ENCODE measurements around the gene NOVA2.

NOVA2 gene

GRCh38 chr19:45996933-45997332, 23.3 kb upstream of the NOVA2 start:
- H3K27me3 ChIP-seq (ENCODE audit: control insufficient read depth, insufficient read depth, low read length): no peaks in the 10 kb centered on the region
- no peak overlapping the region for H3K9ac ChIP-seq (ENCODE audit: low read depth, low read length)

GRCh38 chr19:45995715-45996385, 22.2 kb upstream of the NOVA2 start:
- peaks cover 5% of the 10 kb centered on the region for H3K27me3 ChIP-seq (ENCODE audit: control insufficient read depth, insufficient read depth, low read length)
- H3K36me3 ChIP-seq (ENCODE audit: insufficient read depth, low read length): no peaks in the 10 kb centered on the region
- peak overlapping the region; percentile 95 for H3K4me2 ChIP-seq (ENCODE audit: low read length)
- H3K9me3 ChIP-seq (replicated peaks; ENCODE audit: low read length): no peaks in the 10 kb centered on the region
- peak overlapping the region; percentile 85 for H3K4me3 ChIP-seq (ENCODE audit: low read length)
- H3K4me1 ChIP-seq (ENCODE audit: control insufficient read depth, insufficient read depth, low read length): peaks cover 5% of the 10 kb centered on the region
- peak overlapping the region; percentile 86 for H3K9ac ChIP-seq (ENCODE audit: low read depth, low read length)

More at GRCh38 chr19:45996933-45997332, 23.3 kb upstream of the NOVA2 start:
- no peak overlapping the region for H3K4me2 ChIP-seq (ENCODE audit: low read length)
- H3K9me3 ChIP-seq (replicated peaks; ENCODE audit: low read length): no peaks in the 10 kb centered on the region
- H3K4me1 ChIP-seq (ENCODE audit: control insufficient read depth, insufficient read depth, low read length): peaks cover 5% of the 10 kb centered on the region
- no peak overlapping the region for H3K4me3 ChIP-seq (ENCODE audit: low read length)
- peaks cover 4% of the 10 kb centered on the region for H3K36me3 ChIP-seq (ENCODE audit: insufficient read depth, low read length)

- Histone ChIP-seq H3K4me2 (ENCODE audit: low read length) (peak within 1 kb of the TSS; percentile 95), H3K9me3 (replicated peaks; ENCODE audit: low read length) (no peaks in the 10 kb centered on the region), H3K4me1 (ENCODE audit: control insufficient read depth, insufficient read depth, low read length) (peaks cover 5% of the 10 kb centered on the region), H3K36me3 (ENCODE audit: insufficient read depth, low read length) (no peaks in the 10 kb centered on the region), H3K27me3 (ENCODE audit: control insufficient read depth, insufficient read depth, low read length) (peaks cover 12% of the 10 kb centered on the region), H3K4me3 (ENCODE audit: low read length) (peak within 1 kb of the TSS; percentile 85), H3K9ac (ENCODE audit: low read depth, low read length) (peak within 1 kb of the TSS; percentile 86)
Measured at GRCh38 chr19:45994998-45995714, 21.5 kb upstream of the NOVA2 start, which contains the start of gene CCDC61. Gene CCDC61 (plus strand): TSS chr19:45995467. CDS start chr19:46003019, 7,552 bp downstream.

GRCh38 chr19:45994456-45994997, 20.9 kb upstream of the NOVA2 start:
- peak overlapping the region; percentile 55 for H3K9ac ChIP-seq (ENCODE audit: low read depth, low read length)
- H3K36me3 ChIP-seq (ENCODE audit: insufficient read depth, low read length): no peaks in the 10 kb centered on the region
- no peaks in the 10 kb centered on the region for H3K9me3 ChIP-seq (replicated peaks; ENCODE audit: low read length)
- H3K27me3 ChIP-seq (ENCODE audit: control insufficient read depth, insufficient read depth, low read length): peaks cover 16% of the 10 kb centered on the region
- peak overlapping the region; percentile 87 for H3K4me2 ChIP-seq (ENCODE audit: low read length)
- H3K4me1 ChIP-seq (ENCODE audit: control insufficient read depth, insufficient read depth, low read length): peaks cover 5% of the 10 kb centered on the region
- H3K4me3 ChIP-seq (ENCODE audit: low read length): peak overlapping the region; percentile 74

- Histone ChIP-seq H3K9me3 (replicated peaks; ENCODE audit: low read length) (no peaks in the 10 kb centered on the region), H3K4me1 (ENCODE audit: control insufficient read depth, insufficient read depth, low read length) (no peaks in the 10 kb centered on the region), H3K9ac (ENCODE audit: low read depth, low read length) (no peak overlapping the region), H3K4me2 (ENCODE audit: low read length) (no peak overlapping the region), H3K36me3 (ENCODE audit: insufficient read depth, low read length) (no peaks in the 10 kb centered on the region), H3K27me3 (ENCODE audit: control insufficient read depth, insufficient read depth, low read length) (peaks cover 26% of the 10 kb centered on the region), H3K4me3 (ENCODE audit: low read length) (no peak overlapping the region)
Measured at GRCh38 chr19:45990113-45990728, 16.6 kb upstream of the NOVA2 start.

DNA sequence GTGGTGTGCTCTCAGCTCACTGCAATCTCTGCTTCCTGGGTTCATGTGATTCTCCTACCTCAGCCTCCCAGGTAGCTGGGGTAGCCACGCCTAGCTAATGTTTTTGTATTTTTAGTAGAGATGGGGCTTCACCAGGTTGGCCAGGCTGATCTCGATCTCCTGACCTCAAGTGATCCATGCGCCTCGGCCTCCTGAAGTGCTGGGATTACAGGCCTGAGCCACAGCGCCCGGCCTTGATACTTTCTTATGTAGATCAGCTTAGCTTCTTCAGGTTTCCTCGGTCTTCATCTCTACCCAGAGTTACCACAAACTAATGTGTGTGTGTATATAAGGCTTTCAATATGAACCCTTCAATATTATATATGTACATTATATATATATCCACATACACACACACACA, 11.7 kb upstream of the NOVA2 start:
- H3K9ac ChIP-seq (ENCODE audit: low read depth, low read length): no peak overlapping the region
- no peaks in the 10 kb centered on the region for H3K9me3 ChIP-seq (replicated peaks; ENCODE audit: low read length)
- H3K36me3 ChIP-seq (ENCODE audit: insufficient read depth, low read length): no peaks in the 10 kb centered on the region
- H3K4me2 ChIP-seq (ENCODE audit: low read length): no peak overlapping the region
- H3K4me1 ChIP-seq (ENCODE audit: control insufficient read depth, insufficient read depth, low read length): no peaks in the 10 kb centered on the region
- H3K27me3 ChIP-seq (ENCODE audit: control insufficient read depth, insufficient read depth, low read length): peaks cover 35% of the 10 kb centered on the region
- H3K4me3 ChIP-seq (ENCODE audit: low read length): no peak overlapping the region

- Histone ChIP-seq H3K9me3 (replicated peaks; ENCODE audit: low read length) (no peaks in the 10 kb centered on the region), H3K4me2 (ENCODE audit: low read length) (no peak overlapping the region), H3K4me3 (ENCODE audit: low read length) (no peak overlapping the region), H3K27me3 (ENCODE audit: control insufficient read depth, insufficient read depth, low read length) (peaks cover 42% of the 10 kb centered on the region), H3K4me1 (ENCODE audit: control insufficient read depth, insufficient read depth, low read length) (no peaks in the 10 kb centered on the region), H3K36me3 (ENCODE audit: insufficient read depth, low read length) (no peaks in the 10 kb centered on the region), H3K9ac (ENCODE audit: low read depth, low read length) (no peak overlapping the region)
Measured at GRCh38 chr19:45981350-45981749, 7.7 kb upstream of the NOVA2 start.

- H3K9me3 ChIP-seq (replicated peaks; ENCODE audit: low read length): no peaks in the 10 kb centered on the region
- peaks cover 57% of the 10 kb centered on the region for H3K27me3 ChIP-seq (ENCODE audit: control insufficient read depth, insufficient read depth, low read length)
- H3K9ac ChIP-seq (ENCODE audit: low read depth, low read length): no peak overlapping the region
- H3K4me1 ChIP-seq (ENCODE audit: control insufficient read depth, insufficient read depth, low read length): no peaks in the 10 kb centered on the region
- H3K36me3 ChIP-seq (ENCODE audit: insufficient read depth, low read length): no peaks in the 10 kb centered on the region
- no peak overlapping the region for H3K4me3 ChIP-seq (ENCODE audit: low read length)
- no peak overlapping the region for H3K4me2 ChIP-seq (ENCODE audit: low read length)
Measured at GRCh38 chr19:45978156-45978555, 4.5 kb upstream of the NOVA2 start.

GRCh38 chr19:45976178-45976577, 2.5 kb upstream of the NOVA2 start:
- H3K27me3 ChIP-seq (ENCODE audit: control insufficient read depth, insufficient read depth, low read length): peaks cover 68% of the 10 kb centered on the region

DNA sequence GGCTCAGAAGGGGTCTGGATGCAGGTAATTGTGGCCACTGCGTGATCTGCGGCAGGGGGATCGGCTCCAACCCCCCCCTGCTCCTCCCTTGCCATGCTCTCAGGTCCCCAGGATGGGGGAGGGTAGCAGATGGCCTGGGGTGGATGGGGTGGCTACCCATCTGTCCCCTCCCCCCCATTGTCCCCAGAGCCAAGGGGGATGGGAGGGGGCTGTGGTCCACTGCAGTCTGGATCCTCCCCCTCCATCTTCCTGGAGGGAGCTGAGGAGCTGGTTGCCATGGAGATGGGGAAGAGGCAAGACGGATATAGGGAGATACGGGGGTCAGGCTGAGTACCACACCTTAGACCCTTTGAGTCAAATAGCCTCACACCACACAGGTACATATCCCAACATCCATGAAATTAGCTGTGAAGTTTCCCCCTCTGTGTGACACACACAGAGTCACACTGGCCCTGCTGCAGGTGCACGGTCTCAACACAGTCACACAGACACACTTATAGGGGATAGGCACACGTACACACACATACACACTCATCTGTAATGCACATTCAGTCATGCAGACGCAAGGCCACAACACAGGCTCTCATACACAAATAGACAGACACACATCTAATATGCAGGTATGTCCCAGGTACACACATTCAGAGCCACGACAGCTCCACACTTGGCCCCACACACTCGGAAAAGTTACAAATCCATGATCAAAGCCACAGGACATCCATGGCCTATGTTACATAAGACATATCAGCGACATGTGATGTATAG, 1.8 kb upstream of the NOVA2 start:
- Histone ChIP-seq H3K27me3 (ENCODE audit: control insufficient read depth, insufficient read depth, low read length) (peaks cover 71% of the 10 kb centered on the region), H3K9me3 (replicated peaks; ENCODE audit: low read length) (no peaks in the 10 kb centered on the region), H3K4me2 (ENCODE audit: low read length) (no peak overlapping the region), H3K36me3 (ENCODE audit: insufficient read depth, low read length) (no peaks in the 10 kb centered on the region), H3K4me1 (ENCODE audit: control insufficient read depth, insufficient read depth, low read length) (no peaks in the 10 kb centered on the region), H3K9ac (ENCODE audit: low read depth, low read length) (no peak overlapping the region), H3K4me3 (ENCODE audit: low read length) (no peak overlapping the region)

More at GRCh38 chr19:45976178-45976577, 2.5 kb upstream of the NOVA2 start:
- Histone ChIP-seq H3K9me3 (replicated peaks; ENCODE audit: low read length) (no peaks in the 10 kb centered on the region), H3K4me1 (ENCODE audit: control insufficient read depth, insufficient read depth, low read length) (no peaks in the 10 kb centered on the region), H3K9ac (ENCODE audit: low read depth, low read length) (no peak overlapping the region), H3K4me2 (ENCODE audit: low read length) (no peak overlapping the region), H3K36me3 (ENCODE audit: insufficient read depth, low read length) (no peaks in the 10 kb centered on the region), H3K4me3 (ENCODE audit: low read length) (no peak overlapping the region)
